Activated CD4-positive, alpha-beta T cell treated with anti-CD3 and anti-CD28 coated beads, Interleukin-2, amount 50 U/mL, for 48 hours (primary cell): Measurements from ENCODE around the gene UGDH.
"Not testable (repeated sequence)": the region's sequence is repeated elsewhere in the genome, so short reads cannot be mapped to it uniquely, and the experiment has no call there.

Experiments used
- DNase-seq, 2 experiments: peaks; one replicate each; pipeline ENCODE4 v3.0.0-alpha.2; 2020

UGDH gene

DNA sequence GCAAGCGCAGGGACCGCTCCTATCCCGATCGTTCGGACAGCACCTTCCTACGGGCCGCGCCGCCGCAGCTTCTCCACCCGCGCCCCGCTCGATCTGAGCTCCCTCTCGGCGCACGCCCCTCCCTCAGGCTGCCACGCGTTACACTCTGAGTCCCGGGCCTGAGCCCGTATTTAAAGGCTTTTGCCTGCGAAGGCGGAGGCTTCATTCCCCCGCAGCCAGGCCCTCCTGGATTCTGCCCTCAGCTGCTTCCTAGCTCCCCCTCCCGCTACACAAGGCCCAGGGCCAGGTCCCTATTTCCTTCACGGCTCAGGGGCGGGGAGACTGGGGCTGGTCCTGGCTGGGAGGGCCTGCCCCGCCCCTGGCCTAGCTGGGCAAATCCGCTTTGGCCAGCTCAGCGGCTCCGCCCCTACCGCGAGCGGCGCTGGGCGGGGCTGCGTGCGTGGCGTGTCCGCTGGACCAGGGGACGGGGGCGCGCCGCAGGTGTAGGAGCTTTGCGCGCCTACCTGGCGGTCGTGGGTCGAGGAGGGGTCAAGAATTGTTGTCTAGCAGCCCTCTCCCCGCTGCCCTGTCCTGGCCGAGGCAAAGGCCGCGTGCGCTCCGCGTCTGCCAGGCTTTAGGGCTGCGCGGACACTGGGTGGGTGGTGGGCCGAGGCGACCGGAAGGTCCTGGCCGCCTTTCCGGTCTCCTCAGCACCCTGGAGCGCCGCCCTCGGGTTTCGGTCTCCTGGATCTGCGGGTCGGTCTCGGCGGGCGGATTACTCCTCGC is at the start of gene UGDH:
TSS of gene UGDH (minus strand) at position 144 of the 765 bp plus-strand sequence. CDS start 5,927 bp downstream, outside the sequence.
- DNase-seq = peak; percentile 92 to 94

DNA sequence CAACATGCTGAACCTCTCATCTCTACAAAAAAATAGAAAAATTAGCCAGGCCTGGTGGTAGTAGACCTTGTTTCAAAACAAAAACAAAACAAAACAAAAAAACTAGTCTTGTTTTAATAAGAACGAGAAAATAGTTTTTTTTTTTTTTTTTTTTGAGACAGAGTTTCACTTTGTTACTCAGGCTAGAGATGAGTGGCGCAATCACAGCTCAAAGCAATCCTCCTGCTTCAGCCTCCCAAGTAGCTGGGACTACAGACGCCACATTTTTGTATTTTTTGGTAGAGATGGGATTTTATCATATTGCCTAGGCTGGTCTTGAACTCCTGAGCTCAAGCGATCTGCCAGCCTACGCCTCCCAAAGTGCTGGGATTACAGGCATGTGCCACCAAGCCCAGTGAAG is 47.7 kb upstream of the UGDH start:
- no peak for DNase-seq

DNA sequence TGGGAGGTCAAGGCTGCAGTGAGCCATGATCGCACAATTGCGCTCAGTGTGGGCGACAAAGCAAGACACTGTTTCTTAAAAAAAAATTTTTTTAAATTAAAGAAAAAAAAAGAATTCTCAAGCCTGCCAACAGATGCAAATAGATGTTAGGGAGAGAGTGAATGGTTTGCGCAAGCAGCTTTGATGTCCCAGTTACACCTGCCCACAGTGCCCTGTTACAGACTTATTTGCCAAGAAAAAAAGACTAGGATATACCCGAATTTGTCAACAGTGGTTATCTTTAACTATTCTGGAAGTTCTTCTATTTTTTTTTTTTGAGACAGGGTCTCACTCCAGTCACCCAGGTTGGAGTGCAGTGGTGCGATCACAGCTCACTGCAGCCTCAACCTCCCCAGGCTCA is 44.3 kb upstream of the UGDH start:
- no peak for DNase-seq

DNA sequence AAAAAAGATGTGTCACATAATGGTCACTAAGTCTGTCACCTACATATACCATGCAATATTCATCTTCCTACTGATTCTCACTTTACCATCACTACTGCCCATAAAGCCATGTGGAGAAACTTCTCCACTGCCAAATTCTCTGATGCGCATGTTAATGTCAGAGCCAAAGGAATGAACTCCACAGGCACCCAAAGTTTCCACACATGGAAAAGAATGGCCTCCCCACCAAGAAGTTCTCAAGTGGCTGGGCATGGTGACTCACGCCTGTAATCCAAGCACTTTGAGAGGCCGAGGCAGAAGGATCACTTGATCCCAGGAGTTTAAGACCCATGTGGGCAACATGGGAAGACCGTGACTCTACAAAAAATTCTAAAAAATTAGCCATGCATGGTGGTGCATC is 43.8 kb upstream of the UGDH start:
- DNase-seq = no peak

DNA sequence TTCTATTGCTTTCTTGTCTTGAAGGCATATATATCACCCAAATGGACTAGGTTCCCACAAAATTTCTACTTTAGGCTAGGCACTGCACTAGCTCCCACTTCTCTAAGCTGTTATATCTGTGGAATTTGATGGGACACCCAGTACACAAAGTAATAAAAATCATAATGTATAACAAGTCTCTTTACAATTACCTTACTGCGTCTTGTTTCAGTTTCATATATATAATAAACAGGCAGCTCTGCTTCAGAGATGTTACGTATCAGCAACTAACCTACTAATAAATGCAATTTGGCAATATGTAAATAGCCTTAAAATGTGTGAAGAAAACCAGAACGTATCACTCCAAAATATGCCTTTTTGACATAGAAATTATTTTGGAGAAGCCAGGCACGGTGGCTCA is 42.0 kb upstream of the UGDH start:
- DNase-seq = no peak

DNA sequence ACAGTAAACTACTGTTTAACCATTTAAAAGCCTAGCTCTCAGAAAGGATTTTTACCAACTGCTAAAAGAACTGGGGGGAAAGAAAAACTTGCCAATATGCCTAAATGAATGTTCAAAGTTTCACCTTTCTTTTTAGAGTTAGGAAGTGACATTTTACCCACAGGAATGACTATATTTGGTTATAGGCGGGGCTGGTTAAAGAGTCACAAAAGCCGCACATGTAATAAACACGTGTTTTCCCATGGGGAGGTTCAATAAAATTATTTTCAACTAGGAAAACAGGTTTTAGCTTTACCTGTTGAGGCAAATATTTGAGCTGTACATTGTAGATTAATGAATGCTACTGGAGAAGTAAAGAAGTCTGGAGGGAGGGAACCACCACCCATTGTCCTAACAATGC is 41.6 kb upstream of the UGDH start:
- DNase-seq = no peak

DNA sequence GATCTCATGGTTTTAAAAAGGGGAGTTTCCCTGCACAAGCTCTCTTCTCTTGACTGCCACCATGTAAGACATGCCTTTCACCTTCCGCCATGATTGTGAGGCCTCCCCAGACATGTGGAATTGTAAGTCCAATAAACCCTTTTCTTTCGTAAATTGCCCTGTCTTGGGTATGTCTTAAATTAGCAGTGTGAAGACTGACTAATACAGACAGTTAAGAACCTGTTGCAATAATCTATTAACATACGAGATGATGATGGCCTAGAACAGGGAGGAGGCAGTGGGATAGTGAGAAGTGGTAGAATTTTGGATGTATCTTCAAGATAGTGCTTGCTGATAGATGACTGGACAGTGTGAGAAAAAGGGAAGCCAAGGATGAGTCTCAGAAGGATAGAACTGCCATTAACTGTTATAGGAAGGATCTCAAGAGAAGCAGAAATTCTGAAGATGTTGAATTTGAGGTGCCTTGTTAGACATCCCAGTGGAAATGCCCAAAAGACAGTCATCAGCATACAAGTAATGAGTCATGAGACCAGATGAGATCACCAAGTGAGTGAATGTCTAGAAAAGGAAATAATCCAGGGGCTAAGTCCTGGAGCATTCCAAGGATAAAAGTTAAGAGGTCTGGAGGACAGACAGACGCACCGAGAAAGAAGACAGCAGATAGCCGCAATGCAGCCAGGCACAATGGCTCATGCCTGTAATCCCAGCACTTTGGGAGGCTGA is 38.8 kb upstream of the UGDH start:
- DNase-seq = no peak

DNA sequence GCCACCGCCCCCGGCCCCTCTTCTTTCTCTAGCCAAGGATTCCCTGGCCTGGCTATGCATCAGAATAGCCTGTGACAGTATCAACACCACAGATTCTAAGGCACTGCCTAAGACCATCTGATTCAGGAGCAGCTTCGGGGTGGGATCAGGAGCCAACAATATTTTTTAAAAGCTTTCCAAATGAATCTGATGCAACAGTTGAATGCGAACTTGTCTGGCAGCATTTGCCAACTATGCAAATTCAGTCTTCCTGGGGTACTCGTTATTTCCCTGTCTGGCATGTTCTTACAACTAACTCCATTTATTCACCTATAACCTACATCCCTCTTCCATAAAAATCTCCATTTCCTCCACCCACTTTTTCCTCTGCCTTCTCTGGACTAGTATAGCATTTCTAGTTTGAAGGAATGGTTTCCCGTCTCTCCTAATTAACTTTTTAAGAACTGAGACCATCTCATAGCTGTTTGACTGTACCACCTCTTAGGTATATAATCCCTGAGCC is 36.2 kb upstream of the UGDH start:
- no peak for DNase-seq

DNA sequence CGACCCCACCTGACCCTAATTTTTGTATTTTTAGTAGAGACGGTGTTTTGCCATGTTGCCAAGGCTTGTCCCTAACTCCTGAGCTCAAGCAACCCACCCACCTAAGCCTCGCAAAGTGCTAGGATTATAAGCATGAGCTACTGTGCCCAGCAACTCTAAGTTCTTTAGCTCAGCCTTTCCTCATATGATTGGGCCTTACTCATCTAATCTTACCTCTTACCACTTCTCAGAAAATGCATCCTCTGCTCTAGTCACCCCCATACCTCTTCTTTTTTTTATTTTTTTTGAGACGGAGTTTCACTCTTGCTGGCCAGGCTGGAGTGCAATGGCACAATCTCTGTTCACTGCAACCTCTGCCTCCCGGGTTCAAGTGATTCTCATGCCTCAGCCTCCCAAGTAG is 35.6 kb upstream of the UGDH start:
- DNase-seq = no peak

DNA sequence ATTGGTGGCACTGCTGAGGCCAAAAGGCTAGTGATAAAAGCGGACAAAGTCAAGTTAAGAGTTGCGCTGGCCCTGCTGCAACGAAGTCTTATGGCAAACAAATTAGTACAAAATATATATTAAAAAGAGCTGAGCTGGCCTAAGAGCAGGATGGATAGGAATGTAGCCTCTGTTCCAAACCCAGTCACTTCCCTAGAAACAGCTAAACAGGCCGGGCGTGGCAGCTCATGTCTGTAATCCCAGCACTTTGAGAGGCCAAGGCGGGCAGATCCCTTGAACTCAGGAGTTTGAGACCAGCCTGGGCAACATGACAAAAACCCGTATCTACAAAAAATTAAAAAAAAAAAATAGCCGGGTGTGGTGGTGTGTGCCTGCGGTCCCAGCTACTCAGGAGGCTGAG is 32.4 kb upstream of the UGDH start:
- DNase-seq = no peak

DNA sequence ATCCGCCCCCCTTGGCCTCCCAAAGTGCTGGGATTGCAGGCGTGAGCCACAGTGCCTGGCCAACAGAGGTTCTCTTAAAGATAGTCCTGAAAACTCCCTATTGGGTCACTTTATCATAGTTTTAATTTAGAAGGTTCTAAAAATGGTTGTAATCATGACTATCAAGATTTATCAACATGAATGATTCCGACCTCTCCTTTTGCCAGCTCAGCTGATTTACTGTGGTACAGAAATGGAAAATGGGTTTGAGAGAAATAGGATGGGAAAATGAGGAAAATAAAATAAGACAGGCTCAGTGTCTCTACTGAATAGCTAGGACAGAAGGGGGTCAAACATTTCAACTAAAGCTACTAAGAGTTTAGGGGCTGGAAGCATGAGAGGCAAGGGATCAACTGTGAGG is 28.2 kb upstream of the UGDH start:
- no peak for DNase-seq

DNA sequence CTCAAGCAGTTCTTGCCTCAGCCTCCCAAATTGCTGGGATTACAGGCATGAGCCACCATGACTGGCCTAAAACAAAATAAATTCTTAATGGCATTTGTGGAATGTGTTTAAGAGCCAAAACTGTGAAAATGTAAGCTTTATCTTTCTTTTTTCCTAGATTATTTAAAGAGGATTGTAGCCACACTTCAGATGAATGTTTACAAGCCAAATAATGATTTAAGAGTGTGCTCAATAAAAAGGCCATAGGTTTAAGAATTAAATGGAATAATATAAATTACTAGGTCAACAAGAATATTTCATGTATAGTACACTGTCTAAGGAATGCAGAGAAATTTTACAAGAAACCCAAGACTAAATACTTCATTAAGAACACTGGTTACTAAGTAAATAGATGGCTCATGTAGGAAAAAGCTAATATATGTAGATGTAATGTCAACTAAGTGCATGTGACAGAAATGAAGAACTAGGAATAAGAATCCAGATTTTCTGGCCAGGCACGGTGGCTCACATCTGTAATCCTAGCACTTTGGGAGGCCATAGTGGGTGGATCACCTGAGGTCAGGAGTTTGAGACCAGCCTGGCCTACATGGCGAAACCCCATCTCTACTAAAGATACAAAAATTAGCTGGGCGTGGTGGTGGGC is 21.3 kb upstream of the UGDH start:
- no peak for DNase-seq

DNA sequence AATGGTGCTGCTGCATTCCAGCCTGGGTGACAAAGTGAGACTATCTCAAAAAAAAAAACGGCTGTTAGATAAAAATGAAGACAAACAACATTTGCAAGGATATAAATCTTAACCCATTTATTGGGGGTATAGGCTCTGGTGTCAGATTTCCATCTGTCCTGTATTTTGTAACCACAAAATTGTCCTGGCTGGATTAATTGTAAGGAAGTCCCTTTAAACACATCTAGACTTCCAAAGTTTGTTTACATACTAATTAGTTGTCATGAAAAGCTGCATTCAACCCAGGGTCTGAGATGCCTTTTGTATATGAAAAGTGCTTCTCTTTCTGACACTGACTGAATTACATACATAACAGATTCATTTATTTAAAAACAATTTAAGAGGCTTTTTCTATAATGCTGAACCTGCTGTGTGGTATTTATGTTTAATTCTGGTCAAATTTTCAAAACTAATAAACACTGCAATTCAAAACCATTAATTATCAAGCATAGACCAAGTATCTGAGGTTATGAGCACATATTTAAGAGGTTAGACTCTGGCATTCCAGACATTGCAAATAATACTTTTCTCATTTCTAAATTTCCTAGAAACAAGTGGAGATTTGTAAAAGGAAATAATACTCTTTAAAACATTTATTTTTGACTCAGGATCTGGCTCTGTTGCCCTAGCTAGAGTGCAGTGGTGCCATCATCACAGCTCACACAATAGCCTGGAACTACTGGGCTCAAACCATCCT is 17.5 kb upstream of the UGDH start:
- no peak for DNase-seq

DNA sequence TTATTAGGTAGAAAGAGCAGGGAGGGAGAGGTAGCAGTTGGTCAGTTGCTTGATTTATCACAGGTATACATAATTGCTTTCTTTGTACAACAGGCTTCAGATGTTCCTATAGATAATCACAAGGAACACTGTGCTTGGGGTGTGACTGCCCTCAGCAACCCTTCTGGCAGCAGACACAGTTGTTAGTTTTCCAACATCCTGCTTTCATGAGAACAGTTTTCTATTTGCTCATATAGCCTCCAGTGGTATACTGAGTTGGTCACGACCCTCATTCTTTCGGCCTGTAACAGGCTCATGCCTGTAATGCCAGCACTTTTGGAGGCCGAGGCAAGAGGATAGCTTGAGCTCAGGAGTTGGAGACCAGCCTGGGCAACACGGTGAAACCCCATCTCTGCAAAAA is 16.8 kb upstream of the UGDH start:
- not testable (repeated sequence) for DNase-seq

DNA sequence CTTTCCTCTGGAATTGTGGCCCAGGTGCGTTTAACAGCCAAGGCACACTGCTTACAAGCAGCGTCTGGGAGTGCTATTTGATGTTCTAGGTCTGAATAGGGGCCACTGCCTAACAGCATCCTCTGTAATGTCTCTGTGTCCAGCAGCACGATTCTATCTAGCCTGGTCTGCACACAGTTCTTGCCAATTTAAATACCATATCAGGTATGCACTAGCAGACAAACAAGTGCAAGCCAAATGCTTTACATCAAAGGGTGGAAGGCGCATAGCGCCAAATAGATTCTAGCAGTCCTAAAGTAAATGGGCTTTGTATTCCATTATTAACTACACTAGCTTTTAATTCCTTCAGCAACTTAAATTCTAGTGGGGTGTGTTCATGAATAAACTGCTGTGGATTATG is 15.8 kb upstream of the UGDH start:
- DNase-seq = no peak

DNA sequence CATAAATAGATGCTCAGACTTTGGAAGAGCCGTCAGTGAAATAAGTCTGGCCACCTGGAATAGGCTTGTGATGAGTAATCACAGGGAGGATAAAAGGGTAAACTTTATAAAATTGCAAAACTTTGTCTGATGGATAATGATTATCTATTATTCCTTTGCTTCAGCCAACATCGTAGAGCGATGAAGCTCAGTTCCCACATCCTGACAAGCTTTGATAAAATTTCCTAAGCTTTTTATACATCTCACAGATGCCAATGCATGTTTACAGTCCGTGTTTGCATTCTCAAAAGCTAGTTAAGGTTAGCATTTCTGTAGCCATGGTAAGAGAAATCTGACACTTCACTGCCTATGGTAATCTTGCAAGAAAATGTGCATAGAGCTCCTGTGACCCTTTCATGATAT is 15.4 kb upstream of the UGDH start:
- DNase-seq = no peak

DNA sequence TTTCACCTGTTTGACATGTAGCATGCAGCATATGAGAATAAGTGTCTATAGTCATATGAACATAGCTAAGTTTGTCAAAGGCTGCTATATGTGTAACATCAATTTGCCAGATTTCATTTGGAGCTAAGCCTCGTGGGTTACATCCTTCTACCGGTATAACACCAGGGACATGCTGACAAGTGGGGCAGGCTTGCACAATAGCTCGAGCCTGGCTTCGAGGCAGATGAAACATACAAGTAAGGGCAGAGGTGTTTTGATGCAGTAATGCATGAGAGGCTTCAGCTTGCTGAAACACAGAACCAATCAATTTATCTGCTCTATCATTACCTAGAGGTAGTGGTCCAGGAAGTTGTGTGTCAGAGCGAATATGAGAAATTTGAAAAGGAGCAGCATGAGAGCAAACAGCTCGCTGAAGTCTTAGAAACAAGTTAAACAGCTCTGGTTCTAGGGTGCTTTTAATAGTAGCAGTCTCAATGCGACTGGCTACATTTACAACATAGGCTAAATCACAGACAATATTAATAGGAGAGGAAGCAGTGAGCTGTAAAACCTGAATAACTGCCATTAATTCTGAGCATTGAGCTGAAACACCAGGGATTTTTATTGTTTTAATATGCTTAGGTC is 14.9 kb upstream of the UGDH start:
- DNase-seq = no peak

DNA sequence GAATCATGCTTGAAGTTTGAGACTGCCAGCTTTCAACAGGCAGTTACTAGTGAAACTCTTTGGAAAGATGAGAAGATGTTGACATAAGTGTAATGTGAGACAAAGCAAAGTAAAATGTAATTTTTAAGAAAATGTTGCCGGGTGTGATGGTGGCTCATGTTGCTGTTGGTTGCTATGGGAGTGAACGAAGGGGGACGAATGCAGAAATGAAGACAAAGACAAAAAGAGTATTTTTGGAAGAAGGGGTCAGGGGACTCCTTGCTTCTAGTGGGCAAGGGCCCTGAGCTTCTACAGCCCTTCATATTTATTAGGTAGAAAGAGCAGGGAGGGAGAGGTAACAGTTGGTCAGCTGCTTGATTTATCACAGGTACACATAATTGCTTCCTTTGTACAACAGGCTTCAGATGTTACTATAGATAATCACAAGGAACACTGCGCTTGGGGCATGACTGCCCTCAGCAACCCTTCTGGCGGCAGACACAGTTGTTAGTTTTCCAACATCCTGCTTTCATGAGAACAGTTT is 11.9 kb upstream of the UGDH start:
- DNase-seq = no peak

DNA sequence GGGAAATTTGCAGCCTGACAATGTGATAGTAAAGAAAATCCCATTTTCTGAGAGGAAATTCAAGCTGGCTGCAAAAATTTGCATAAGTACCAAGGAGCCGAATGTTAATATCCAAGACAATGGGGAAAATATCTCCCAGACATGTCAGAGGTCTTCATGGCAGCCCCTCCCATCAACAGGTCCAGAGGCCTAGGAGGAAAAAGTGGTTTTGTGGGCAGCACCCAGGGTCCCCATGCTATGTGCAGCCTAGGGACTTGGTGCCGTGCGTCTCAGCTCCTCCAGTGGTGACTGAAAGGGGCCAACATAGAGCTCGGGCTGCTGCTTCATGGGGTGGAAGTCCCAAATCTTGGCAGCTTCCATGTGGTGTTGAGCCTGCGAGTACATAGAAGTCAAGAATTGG is 6.3 kb upstream of the UGDH start:
- no peak for DNase-seq

DNA sequence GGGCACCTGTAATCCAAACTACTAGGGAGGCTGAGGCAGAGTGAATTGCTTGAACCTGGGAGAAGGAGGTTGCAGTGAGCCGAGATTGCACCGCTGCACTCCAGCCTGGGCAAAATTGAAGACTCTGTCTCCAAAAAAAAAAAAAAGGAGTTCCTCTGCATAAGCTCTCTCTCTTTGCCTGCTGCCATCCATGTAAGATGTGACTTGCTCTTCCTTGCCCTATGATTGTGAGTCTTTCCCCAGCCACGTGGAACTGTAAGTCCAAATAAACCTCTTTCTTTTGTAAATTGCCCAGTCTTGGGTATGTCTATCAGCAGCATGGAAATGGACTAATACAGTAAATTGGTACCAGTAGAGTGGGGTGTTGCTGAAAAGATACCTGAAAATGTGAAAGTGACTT is 5.0 kb upstream of the UGDH start:
- not testable (repeated sequence) for DNase-seq

DNA sequence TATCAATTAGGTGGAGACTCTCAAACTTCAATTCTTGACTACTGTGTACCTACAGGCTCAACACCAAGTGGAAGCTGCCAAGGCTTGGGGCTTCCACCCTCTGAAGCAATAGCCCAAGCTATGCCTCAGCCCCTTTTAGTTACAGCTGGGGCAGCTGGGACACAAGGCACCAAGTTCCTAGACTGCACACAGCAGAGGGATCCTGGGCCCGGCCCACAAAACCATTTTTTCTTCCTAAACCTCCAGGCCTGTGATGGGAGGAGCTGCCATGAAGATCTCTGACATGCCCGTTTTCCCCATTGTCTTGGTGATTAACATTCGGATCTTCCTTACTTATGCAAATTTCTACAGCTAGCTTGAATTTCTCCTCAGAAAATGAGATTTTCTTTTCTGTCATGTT is 3.4 kb upstream of the UGDH start:
- DNase-seq = no peak

DNA sequence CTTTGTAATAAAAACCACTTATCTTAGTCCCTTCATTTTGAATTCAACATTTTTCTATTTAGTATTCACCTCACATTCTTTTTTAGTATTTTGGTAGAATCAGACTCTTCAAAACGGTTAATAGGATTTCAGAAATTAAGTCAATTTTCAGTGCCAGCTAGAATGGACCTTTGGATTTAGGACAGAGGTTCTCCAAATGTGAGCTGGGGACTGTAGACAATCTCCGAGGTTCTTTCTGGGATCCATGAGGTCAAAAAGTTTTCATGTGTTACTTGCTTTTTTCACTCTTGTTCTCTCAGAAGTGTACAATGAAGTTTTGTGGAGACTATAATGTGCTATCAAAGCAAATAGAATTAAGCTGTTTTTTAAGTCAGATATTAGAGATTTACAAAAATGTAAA is 2.3 kb upstream of the UGDH start:
- DNase-seq = no peak

DNA sequence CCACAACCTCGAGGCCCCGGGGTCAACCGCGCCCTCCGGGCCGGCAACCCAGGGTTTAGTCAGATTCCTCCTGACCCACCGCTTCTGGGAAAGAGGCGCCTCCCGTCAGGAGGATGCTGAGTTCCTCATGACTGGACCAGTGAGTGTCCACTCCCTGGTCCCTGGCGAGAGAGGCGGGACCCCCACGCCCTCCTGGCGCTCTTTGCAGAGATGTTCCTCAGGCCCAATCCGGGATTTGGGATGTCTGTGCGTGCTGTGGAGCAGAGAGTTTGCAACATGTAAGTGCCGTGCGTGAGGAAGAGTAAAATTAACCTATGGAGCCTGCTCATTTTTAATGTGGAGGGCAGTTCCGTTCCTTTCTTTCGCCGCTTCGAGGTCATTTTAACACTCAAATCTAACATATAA is 824 bp upstream of the UGDH start:
- no peak for DNase-seq
